Stimulated activated effector memory CD8-positive, alpha-beta T cell treated with anti-CD3 and anti-CD28 coated beads, Interleukin-12 subunit alpha, Interleukin-12 subunit beta, amount 100 ng/mL, for 72 hours (primary cell): ENCODE results near the gene PHACTR3.

Source experiments
- ATAC-seq: fragments of 150-1000 bp; cut with Tn5 transposase; 2 replicates; pipeline ENCODE4 v1.10.0; 2021
- DNase-seq, 2 donors: peaks; one replicate each; pipeline ENCODE4 v3.0.0; 2021 to 2022; ENCODE audit warnings: low spot score in 2 of 2
- H3K27ac Mint-ChIP-seq: one replicate; pipeline ENCODE4 v1.8.0; 2022; ENCODE audit warnings: mild to moderate bottlenecking, mixed read lengths
- H3K36me3 Mint-ChIP-seq: one replicate; pipeline ENCODE4 v1.8.0; 2022; ENCODE audit warnings: mild to moderate bottlenecking, mixed read lengths
- H3K4me1 Mint-ChIP-seq: one replicate; pipeline ENCODE4 v1.8.0; 2022; ENCODE audit warnings: mixed read lengths
- H3K4me3 Mint-ChIP-seq: one replicate; pipeline ENCODE4 v1.8.0; 2022; ENCODE audit warnings: mild to moderate bottlenecking, mixed read lengths
- H3K9me3 Mint-ChIP-seq: one replicate; pipeline ENCODE4 v1.8.0; 2022; ENCODE audit warnings: mixed read lengths

Gene PHACTR3

GRCh38 chr20:59580146-59580946 is 24.0 kb upstream of the PHACTR3 start:
- H3K4me3 Mint-ChIP-seq, result no peak overlapping the region
- no peaks in the 10 kb centered on the region for H3K4me1 Mint-ChIP-seq
- H3K27ac Mint-ChIP-seq, result no peak overlapping the region
- no peaks in the 10 kb centered on the region for H3K9me3 Mint-ChIP-seq
- H3K36me3 Mint-ChIP-seq, result no peaks in the 10 kb centered on the region
- ATAC-seq (no peak), DNase-seq (no peak)

DNA sequence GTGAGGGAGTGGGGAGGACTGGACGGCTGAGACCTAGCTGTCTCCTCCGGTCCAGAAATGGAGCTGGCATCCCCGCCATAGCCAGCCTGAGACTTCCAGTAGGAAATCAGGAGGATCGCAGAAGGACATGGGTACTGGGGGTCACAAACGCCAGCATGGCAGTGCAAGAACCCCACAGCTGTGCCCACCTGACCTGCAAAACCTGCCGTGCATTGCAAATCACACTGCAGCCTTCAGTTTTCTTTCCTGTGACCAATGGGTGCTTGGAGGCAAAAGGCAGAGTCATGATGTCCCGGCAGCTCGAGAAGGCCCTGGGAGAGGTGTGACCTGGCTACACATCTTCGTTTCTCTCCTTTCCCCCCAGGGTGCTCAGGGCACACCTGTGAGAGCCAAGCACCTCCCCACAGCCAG is 23.3 kb upstream of the PHACTR3 start:
- no peak overlapping the region for H3K27ac Mint-ChIP-seq
- H3K36me3 Mint-ChIP-seq, result no peaks in the 10 kb centered on the region
- DNase-seq, result no peak
- H3K4me1 Mint-ChIP-seq, result no peaks in the 10 kb centered on the region
- no peak overlapping the region for H3K4me3 Mint-ChIP-seq
- ATAC-seq, result no peak
- no peaks in the 10 kb centered on the region for H3K9me3 Mint-ChIP-seq

GRCh38 chr20:59581993-59582679 is 22.2 kb upstream of the PHACTR3 start:
- H3K9me3 Mint-ChIP-seq, result no peaks in the 10 kb centered on the region
- no peak overlapping the region for H3K27ac Mint-ChIP-seq
- no peaks in the 10 kb centered on the region for H3K4me1 Mint-ChIP-seq
- ATAC-seq (no peak), DNase-seq (no peak)
- no peaks in the 10 kb centered on the region for H3K36me3 Mint-ChIP-seq
- H3K4me3 Mint-ChIP-seq, result no peak overlapping the region

GRCh38 chr20:59583428-59584277 is 20.7 kb upstream of the PHACTR3 start:
- Mint-ChIP-seq H3K36me3 (no peaks in the 10 kb centered on the region), H3K27ac (no peak overlapping the region), H3K4me3 (no peak overlapping the region), H3K4me1 (no peaks in the 10 kb centered on the region), H3K9me3 (no peaks in the 10 kb centered on the region)
- DNase-seq, result no peak
- no peak for ATAC-seq

- H3K9me3 Mint-ChIP-seq, result no peaks in the 10 kb centered on the region
- no peak overlapping the region for H3K27ac Mint-ChIP-seq
- no peak overlapping the region for H3K4me3 Mint-ChIP-seq
- DNase-seq, result no peak
- H3K36me3 Mint-ChIP-seq, result no peaks in the 10 kb centered on the region
- no peak for ATAC-seq
- H3K4me1 Mint-ChIP-seq, result no peaks in the 10 kb centered on the region
Observed at GRCh38 chr20:59584278-59584925, 19.9 kb upstream of the PHACTR3 start.

GRCh38 chr20:59585714-59586409 is 18.5 kb upstream of the PHACTR3 start:
- no peaks in the 10 kb centered on the region for H3K36me3 Mint-ChIP-seq
- no peak overlapping the region for H3K4me3 Mint-ChIP-seq
- H3K4me1 Mint-ChIP-seq, result no peaks in the 10 kb centered on the region
- no peak for ATAC-seq
- H3K27ac Mint-ChIP-seq, result no peak overlapping the region
- no peaks in the 10 kb centered on the region for H3K9me3 Mint-ChIP-seq
- no peak for DNase-seq

- Mint-ChIP-seq H3K36me3 (no peaks in the 10 kb centered on the region), H3K27ac (no peak overlapping the region), H3K4me1 (no peaks in the 10 kb centered on the region), H3K4me3 (no peak overlapping the region), H3K9me3 (no peaks in the 10 kb centered on the region)
- DNase-seq (no peak), ATAC-seq (no peak)
Observed at GRCh38 chr20:59586613-59587012, 17.7 kb upstream of the PHACTR3 start.

DNA sequence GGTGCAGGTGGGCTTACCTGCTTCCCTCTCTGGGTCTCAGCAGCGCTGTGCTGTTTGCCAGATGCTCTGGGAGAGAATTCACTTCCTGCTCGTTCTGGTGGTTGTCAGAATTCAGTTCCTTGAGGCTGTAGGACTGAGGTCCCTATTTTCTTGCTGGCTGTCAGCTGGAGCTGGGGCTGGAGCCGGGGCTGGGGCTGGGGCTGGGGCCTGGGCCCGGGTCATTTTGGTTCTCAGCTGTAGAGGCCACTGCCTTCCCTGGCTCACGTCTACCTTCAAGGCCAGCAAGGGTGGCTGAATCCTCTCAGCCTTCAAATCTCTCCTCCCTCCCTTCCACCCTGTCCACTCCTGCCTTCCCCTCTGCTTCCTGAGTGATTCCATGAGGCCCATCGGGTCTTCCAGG is 16.8 kb upstream of the PHACTR3 start:
- Mint-ChIP-seq H3K4me3 (no peak overlapping the region), H3K27ac (no peak overlapping the region), H3K4me1 (no peaks in the 10 kb centered on the region), H3K9me3 (no peaks in the 10 kb centered on the region), H3K36me3 (no peaks in the 10 kb centered on the region)
- DNase-seq (no peak), ATAC-seq (no peak)

DNA sequence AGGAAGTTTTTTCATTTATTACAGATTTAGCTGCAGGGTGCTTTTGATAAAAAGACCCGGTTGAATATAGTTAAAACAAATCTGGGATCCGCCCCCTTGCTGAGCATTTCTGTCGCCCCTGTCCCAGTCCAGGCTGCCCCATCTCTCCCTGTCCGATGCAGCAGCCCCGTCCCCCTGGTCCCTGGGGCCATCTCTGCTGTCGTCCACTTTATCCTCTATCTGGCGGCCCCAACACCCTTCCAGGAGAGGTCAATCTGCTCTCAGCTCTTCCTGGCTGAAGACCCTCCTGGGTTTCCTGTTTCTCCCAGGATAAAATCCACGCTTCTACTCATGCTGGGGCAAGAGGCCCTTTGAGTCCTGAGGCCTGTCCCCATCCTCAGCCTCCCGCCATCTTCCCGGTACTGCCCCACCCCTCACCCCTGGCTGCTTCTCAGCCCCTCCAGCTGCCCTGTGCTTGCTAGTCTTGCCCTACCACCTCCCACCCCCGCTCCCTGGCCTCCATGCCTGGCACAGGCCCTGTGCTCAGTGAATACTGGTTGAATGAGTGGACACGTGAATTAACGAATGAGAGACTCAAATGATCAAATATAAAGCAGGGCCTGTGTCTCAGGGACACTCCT is 16.0 kb upstream of the PHACTR3 start:
- H3K27ac Mint-ChIP-seq, result no peak overlapping the region

DNA sequence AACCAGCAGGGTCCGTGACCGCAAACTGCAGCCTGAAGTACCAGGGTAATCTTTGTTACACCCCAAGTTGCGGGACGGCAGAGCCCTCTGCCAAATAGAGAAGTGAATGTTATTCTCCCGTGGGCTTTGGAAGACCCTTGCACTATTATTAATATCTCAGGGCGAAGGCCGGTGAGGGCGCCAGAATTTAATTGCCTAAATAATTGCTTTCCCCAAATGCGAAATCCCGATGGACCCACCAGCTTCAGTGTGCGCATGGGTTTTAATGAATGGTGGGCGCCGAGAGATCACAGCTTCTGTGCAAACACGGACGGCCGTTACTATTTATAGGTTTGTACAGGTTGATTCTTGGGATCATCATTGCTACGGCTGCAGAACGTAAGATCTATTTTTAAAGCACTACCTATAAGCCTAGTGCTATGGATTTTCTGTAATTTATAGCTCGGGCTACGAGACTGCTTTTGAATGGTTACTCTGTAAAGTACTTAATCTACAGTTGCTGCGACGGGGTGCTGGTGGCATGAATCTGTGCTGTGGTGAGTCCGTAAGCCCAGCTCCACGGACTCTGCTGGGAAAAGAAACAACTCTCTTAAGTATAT is 15.2 kb upstream of the PHACTR3 start:
- Mint-ChIP-seq H3K9me3 (no peaks in the 10 kb centered on the region), H3K36me3 (no peaks in the 10 kb centered on the region), H3K4me1 (no peaks in the 10 kb centered on the region), H3K27ac (no peak overlapping the region), H3K4me3 (no peak overlapping the region)
- DNase-seq, result no peak
- no peak for ATAC-seq

More for the DNA sequence above, 16.0 kb upstream of the PHACTR3 start:
- ATAC-seq (no peak), DNase-seq (no peak)
- Mint-ChIP-seq H3K4me1 (no peaks in the 10 kb centered on the region), H3K4me3 (no peak overlapping the region), H3K36me3 (no peaks in the 10 kb centered on the region), H3K9me3 (no peaks in the 10 kb centered on the region)

DNA sequence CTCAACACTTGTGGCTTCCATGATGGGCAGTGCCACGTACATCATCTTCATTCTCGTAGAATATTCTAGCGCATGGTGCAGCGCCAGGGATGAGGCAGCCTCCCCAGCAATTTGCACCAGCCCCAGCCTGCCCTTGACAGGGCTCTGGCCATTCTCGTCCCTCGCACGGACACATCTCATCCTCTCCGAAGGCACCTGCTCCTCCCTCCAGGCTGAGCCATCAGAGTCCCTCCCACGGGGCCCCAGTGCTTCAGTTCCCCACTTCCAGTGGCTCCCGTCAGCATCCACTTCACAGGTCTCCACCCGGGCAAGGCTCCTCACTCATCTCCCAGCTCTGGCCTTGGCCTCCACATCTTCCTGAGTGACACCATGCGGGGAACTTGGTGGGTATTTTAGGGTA is 13.3 kb upstream of the PHACTR3 start:
- DNase-seq (no peak), ATAC-seq (no peak)
- H3K9me3 Mint-ChIP-seq, result no peaks in the 10 kb centered on the region
- H3K4me3 Mint-ChIP-seq, result no peak overlapping the region
- no peaks in the 10 kb centered on the region for H3K36me3 Mint-ChIP-seq
- no peak overlapping the region for H3K27ac Mint-ChIP-seq
- H3K4me1 Mint-ChIP-seq, result no peaks in the 10 kb centered on the region

DNA sequence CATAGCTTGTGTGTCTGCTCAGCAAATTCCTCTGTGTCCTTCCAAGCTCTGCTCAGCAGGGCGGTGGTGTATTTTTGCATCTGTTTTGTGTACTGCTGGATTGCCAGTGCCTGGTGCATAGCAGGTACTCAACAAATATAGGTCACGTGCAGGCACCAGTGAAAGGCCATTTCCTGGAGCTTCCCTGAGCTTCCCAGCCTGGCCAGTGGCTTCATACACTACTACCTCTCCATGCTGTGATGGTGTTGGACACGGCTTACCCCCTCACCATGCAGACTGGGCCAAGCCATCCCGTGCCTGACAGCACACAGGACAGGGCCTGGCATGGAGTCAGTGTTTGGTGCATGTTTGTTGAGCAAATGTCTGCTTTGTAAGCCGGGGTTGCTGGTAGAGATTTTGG is 7.7 kb upstream of the PHACTR3 start:
- no peak for DNase-seq
- Mint-ChIP-seq H3K36me3 (no peaks in the 10 kb centered on the region), H3K4me3 (no peak overlapping the region), H3K27ac (no peak overlapping the region), H3K9me3 (no peaks in the 10 kb centered on the region), H3K4me1 (peaks cover 5% of the 10 kb centered on the region)
- no peak for ATAC-seq

- no peak overlapping the region for H3K27ac Mint-ChIP-seq
- no peak overlapping the region for H3K4me3 Mint-ChIP-seq
- H3K36me3 Mint-ChIP-seq, result no peaks in the 10 kb centered on the region
- DNase-seq, result no peak
- no peak for ATAC-seq
- H3K9me3 Mint-ChIP-seq, result no peaks in the 10 kb centered on the region
- peaks cover 5% of the 10 kb centered on the region for H3K4me1 Mint-ChIP-seq
Observed at GRCh38 chr20:59597240-59597639, 7.1 kb upstream of the PHACTR3 start.
